Peyer's patch (tissue), 4 donors: ENCODE results near the gene APOC3. TPM values are rescaled to one million over a fixed set of nuclear protein-coding genes. Genes with fewer than 3 reads are reported as not detected.

Source experiments
- DNase-seq, 3 donors: peaks; one replicate each; pipeline ENCODE4 v3.0.0-alpha.2; 2017 to 2019
- H3K27ac ChIP-seq, 4 donors: fragments of 200-600 bp; sonication (generic); one replicate each; pipeline ENCODE4 v1.5.1; 2016 to 2019
- H3K27me3 ChIP-seq, 2 donors: fragments of 200-600 bp; sonication (generic); one replicate each; pipeline ENCODE4 v1.5.1; 2019
- H3K36me3 ChIP-seq, 3 donors: fragments of 200-600 bp; sonication (generic); one replicate each; pipeline ENCODE4 v1.5.1; 2016 to 2019
- H3K4me1 ChIP-seq, 4 donors: fragments of 200-600 bp; sonication (generic); one replicate each; pipeline ENCODE4 v1.5.1; 2016 to 2019
- H3K4me3 ChIP-seq, 4 donors: fragments of 200-600 bp; sonication (generic); 1 replicate in 3 of 4; 2 replicates in 1 of 4; pipeline ENCODE4 v1.5.1; 2016 to 2019; ENCODE audit warnings: mild to moderate bottlenecking in 1 of 4
- H3K9me3 ChIP-seq, 4 donors: fragments of 200-600 bp; sonication (generic); one replicate each; pipeline ENCODE4 v1.5.1; 2016 to 2019; ENCODE audit warnings: mild to moderate bottlenecking in 1 of 4
- CTCF ChIP-seq, 6 experiments: fragments of 450-650 bp in 4 of 6; fragments of 200-600 bp in 2 of 6; sonication (generic) in 1 of 6; IDR thresholded peaks; one replicate each; pipeline ENCODE4 v1.5.1; 2017 to 2019; ENCODE audit warnings: antibody characterized with exemption in 6 of 6, mild to moderate bottlenecking in 3 of 6, moderate library complexity in 1 of 6
- POLR2A ChIP-seq, 2 donors: fragments of 450-650 bp; IDR thresholded peaks; one replicate each; pipeline ENCODE4 v1.5.1; 2017; ENCODE audit warnings: antibody characterized with exemption in 2 of 2, mild to moderate bottlenecking in 2 of 2, moderate library complexity in 2 of 2
- total RNA-seq, 4 donors: library from RNA; depleted of rRNA; stranded (reverse); fragments of >200 nt; gene quantifications; one replicate each; pipeline ENCODE4 v1.1.0, GENCODE V29; 2016

APOC3 gene
- total RNA-seq, 4 donors from 2014 or later, result 276 to 11,857 (median 5,024) TPM

GRCh38 chr11:116856423-116856822 lies 26.7 kb downstream of the APOC3 start:
- Histone ChIP-seq H3K27me3 (no peaks in the 10 kb centered on the region), H3K4me1 (peaks cover 0 to 30% (median 19%) of the 10 kb centered on the region in 4 donors), H3K36me3 (peaks cover 0 to 48% (median 0%) of the 10 kb centered on the region in 3 donors), H3K9me3 (no peaks in the 10 kb centered on the region), H3K27ac (no peak overlapping the region), H3K4me3 (no peak overlapping the region)
- DNase-seq, result no peak
- TF ChIP-seq CTCF (IDR thresholded peaks at IDR 0.05), result no peak
- TF ChIP-seq POLR2A (IDR thresholded peaks at IDR 0.05), result no peak

GRCh38 chr11:116857316-116857715 lies 27.6 kb downstream of the APOC3 start:
- Histone ChIP-seq H3K27me3 (no peaks in the 10 kb centered on the region), H3K36me3 (peaks cover 0 to 57% (median 0%) of the 10 kb centered on the region in 3 donors), H3K4me1 (peaks cover 0 to 21% (median 15%) of the 10 kb centered on the region in 4 donors), H3K4me3 (no peak overlapping the region), H3K27ac (no peak overlapping the region), H3K9me3 (no peaks in the 10 kb centered on the region)
- TF ChIP-seq CTCF (IDR thresholded peaks at IDR 0.05) (no peak), POLR2A (IDR thresholded peaks at IDR 0.05) (no peak)
- DNase-seq, result no peak

GRCh38 chr11:116857936-116858335 lies 28.2 kb downstream of the APOC3 start:
- Histone ChIP-seq H3K4me3 (no peak overlapping the region), H3K9me3 (no peaks in the 10 kb centered on the region), H3K27ac (no peak overlapping the region), H3K4me1 (peaks cover 0 to 16% (median 10%) of the 10 kb centered on the region in 4 donors), H3K27me3 (no peaks in the 10 kb centered on the region), H3K36me3 (peaks cover 0 to 63% (median 0%) of the 10 kb centered on the region in 3 donors)
- TF ChIP-seq POLR2A (IDR thresholded peaks at IDR 0.05) (no peak), CTCF (IDR thresholded peaks at IDR 0.05) (no peak)
- DNase-seq, result no peak

GRCh38 chr11:116859175-116859574 lies 29.5 kb downstream of the APOC3 start:
- peaks cover 0 to 4% (median 2%) of the 10 kb centered on the region in 4 donors for H3K4me1 ChIP-seq
- H3K27ac ChIP-seq, result no peak overlapping the region
- H3K4me3 ChIP-seq, result no peak overlapping the region
- no peak for DNase-seq
- peaks cover 0 to 75% (median 0%) of the 10 kb centered on the region in 3 donors for H3K36me3 ChIP-seq
- no peaks in the 10 kb centered on the region for H3K27me3 ChIP-seq
- TF ChIP-seq POLR2A (IDR thresholded peaks at IDR 0.05), result no peak
- no peak for TF ChIP-seq CTCF (IDR thresholded peaks at IDR 0.05)
- no peaks in the 10 kb centered on the region for H3K9me3 ChIP-seq

- DNase-seq, result no peak
- no peaks in the 10 kb centered on the region for H3K27me3 ChIP-seq
- no peak for TF ChIP-seq POLR2A (IDR thresholded peaks at IDR 0.05)
- peaks cover 0 to 77% (median 0%) of the 10 kb centered on the region in 3 donors for H3K36me3 ChIP-seq
- H3K4me3 ChIP-seq, result no peak overlapping the region
- no peaks in the 10 kb centered on the region for H3K9me3 ChIP-seq
- H3K27ac ChIP-seq, result no peak overlapping the region
- no peaks in the 10 kb centered on the region for H3K4me1 ChIP-seq
Observed at GRCh38 chr11:116860303-116860702, 30.6 kb downstream of the APOC3 start.

- TF ChIP-seq CTCF (IDR thresholded peaks at IDR 0.05) (no peak), POLR2A (IDR thresholded peaks at IDR 0.05) (no peak)
- Histone ChIP-seq H3K9me3 (no peaks in the 10 kb centered on the region), H3K4me3 (no peak overlapping the region), H3K4me1 (no peaks in the 10 kb centered on the region), H3K36me3 (peaks cover 0 to 84% (median 0%) of the 10 kb centered on the region in 3 donors), H3K27ac (no peak overlapping the region), H3K27me3 (no peaks in the 10 kb centered on the region)
- DNase-seq, result no peak
Observed at GRCh38 chr11:116861539-116861938, 31.8 kb downstream of the APOC3 start.
